GM18858 (cell line): ENCODE data around the gene SERBP1.

Experiments
- ATAC-seq: cut with Tn5 transposase; IDR thresholded peaks from one replicate; pipeline ENCODE4 v1.9.1; 2021; ENCODE audit not compliant: unreplicated experiment

The SERBP1 gene

DNA sequence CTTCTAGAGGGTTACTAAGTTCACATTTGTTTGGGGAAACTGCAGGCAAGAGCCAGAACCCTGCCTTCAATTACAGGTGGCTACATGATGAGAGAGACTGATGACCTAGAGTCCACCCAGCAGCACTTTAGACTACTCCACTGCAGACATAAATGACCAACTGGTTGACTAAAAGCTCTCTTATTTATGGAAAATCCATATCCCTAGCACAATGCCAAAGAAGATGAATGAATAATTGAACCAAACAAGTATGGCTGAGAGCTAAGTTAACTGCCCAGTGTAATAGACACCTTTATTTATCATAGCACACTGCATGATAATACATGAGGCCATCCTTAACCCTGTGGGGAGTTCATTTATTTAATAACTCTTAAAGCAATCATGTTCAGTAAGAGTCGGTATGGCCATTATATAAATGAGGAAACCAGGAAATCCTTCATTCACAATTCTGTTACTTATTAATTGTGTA, 62.1 kb downstream of the SERBP1 start:
- no peak for ATAC-seq

GRCh38 chr1:67367370-67368045, 62.7 kb downstream of the SERBP1 start:
- no peak for ATAC-seq

GRCh38 chr1:67361641-67362040, 68.6 kb downstream of the SERBP1 start:
- ATAC-seq = no peak

GRCh38 chr1:67359592-67359991, 70.6 kb downstream of the SERBP1 start:
- no peak for ATAC-seq
